ENCODE data around the gene CD48.

DNA sequence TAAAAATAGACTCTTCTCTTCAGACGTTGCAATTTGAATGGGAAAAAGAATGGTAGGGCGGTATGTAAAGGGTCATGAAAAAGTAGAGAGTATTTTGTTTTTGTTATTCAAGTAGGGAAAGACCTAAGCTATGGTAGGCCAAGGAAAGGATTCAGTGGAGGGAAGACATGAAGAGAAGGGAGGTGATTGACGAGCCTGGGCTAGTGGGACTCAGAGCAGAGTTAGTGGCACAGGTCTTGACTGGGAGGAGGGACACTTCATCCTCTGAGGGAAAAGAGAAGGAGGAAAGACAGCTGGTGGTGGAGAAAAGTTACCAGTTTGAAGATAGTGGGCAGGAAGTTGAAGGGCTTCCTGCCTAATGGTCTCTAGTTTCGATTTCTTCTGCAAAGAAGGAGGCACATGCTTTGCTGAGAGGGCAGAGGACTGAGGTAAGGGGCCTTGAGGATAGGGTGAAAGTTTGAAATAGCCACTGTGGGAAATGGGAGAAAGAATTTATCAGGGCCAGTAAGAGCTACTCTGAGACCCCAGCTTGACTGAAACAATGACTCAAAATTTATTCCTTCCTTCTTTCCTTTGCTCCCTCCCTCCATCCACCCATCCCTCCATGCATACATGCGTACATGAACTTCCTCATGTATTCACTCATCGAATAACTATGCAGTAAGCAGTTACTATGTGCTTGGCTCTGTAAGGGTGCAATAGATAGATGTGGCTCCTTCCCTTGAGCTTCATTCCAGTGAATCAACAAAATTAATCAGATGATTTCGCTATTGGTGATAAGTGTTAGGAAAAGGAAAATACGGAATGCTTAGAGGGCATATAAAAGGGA is 4.2 kb downstream of the CD48 start:
- TF ChIP-seq, protein P1, sequence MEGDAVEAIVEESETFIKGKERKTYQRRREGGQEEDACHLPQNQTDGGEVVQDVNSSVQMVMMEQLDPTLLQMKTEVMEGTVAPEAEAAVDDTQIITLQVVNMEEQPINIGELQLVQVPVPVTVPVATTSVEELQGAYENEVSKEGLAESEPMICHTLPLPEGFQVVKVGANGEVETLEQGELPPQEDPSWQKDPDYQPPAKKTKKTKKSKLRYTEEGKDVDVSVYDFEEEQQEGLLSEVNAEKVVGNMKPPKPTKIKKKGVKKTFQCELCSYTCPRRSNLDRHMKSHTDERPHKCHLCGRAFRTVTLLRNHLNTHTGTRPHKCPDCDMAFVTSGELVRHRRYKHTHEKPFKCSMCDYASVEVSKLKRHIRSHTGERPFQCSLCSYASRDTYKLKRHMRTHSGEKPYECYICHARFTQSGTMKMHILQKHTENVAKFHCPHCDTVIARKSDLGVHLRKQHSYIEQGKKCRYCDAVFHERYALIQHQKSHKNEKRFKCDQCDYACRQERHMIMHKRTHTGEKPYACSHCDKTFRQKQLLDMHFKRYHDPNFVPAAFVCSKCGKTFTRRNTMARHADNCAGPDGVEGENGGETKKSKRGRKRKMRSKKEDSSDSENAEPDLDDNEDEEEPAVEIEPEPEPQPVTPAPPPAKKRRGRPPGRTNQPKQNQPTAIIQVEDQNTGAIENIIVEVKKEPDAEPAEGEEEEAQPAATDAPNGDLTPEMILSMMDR (conservative IDR thresholded peaks at IDR 0.05; ENCODE audit: low read length): no peak
- TF ChIP-seq EZH2phosphoT487 (IDR thresholded peaks at IDR 0.05; ENCODE audit: borderline replicate concordance, low read depth, low read length): no peak

All from OCI-LY7 (cell line).